HL-60 (cell line): ENCODE results near the gene ZNRD2.

Source experiments
- DNase-seq, 2 experiments: peaks; one replicate each; pipeline ENCODE4 v3.0.0-alpha.2; 2010 to 2020; ENCODE audit warnings: low read depth in 1 of 2, low spot score in 1 of 2
- H3K27ac ChIP-seq: fragments of 250-450 bp; sonication (Bioruptor Pico); replicated peaks from 2 replicates; pipeline ENCODE4 v1.5.1; 2020; ENCODE audit warnings: mild to moderate bottlenecking, moderate library complexity
- H3K27me3 ChIP-seq: fragments of 250-450 bp; sonication (Bioruptor Pico); 2 replicates; pipeline ENCODE4 v1.5.1; 2021; ENCODE audit warnings: mild to moderate bottlenecking, moderate library complexity; ENCODE audit not compliant: insufficient read depth, poor library complexity, severe bottlenecking
- H3K4me3 ChIP-seq: replicated peaks from 2 replicates; pipeline ENCODE4 v1.5.1; 2011; ENCODE audit warnings: mild to moderate bottlenecking, control low read depth, low read length; ENCODE audit not compliant: insufficient read depth
- GABPA ChIP-seq: IDR thresholded peaks from 2 replicates; pipeline ENCODE4 v1.6.1; 2012; ENCODE audit warnings: low read depth
- POLR2AphosphoS5 ChIP-seq: IDR thresholded peaks from 2 replicates; pipeline ENCODE4 v1.6.1; 2012; ENCODE audit warnings: low read depth
- SPI1 ChIP-seq: IDR thresholded peaks from 2 replicates; pipeline ENCODE4 v1.6.1; 2012; ENCODE audit warnings: low read depth, mild to moderate bottlenecking, borderline replicate concordance
- TF ChIP-seq, protein P1 (sequence below): IDR thresholded peaks from one replicate; pipeline ENCODE4 v1.5.1; 2011; ENCODE audit warnings: low read length, control low read depth, inconsistent platforms; ENCODE audit not compliant: insufficient read depth
- TF ChIP-seq, protein P2 (sequence below): IDR thresholded peaks from 2 replicates; pipeline ENCODE4 v1.6.1; 2012; ENCODE audit warnings: low read depth; ENCODE audit not compliant: insufficient replicate concordance

ZNRD2 gene

DNA sequence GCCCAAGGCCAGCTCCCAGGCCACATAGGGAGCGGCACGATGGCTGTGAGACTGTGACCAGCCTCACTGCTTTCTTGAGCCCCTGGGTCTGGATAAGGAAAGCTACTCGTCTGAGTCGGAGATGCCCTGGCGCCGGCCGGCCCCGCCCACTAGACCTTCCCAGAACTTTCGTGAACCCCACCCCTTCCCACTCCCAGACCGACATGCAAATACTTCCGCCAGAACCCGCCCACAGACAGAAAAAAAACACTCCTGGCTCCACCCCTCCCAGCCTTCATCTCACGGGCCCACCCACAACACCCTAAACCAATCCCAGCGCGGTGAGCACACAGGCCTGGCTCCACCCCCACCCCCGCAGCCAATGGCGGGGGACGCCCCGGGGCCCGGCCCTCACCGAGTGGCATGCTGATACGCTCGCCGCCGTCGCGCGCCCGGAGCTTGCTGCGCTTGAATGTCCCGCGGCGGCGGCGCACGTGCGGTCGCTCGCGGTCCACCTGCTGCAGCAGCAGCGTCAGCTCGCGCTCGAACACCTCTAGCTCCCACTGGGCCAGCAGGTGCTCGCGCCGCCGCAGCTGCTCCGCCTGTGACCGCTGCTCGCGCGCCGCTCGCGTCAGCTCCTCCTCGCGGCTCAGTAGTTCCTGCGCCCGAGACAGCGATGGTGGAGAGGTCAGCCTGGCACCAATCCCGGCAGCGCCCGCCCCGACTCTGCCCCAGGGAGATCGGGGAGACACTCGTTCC lies 36.8 kb downstream of the ZNRD2 start:
- H3K27ac ChIP-seq = no peak overlapping the region
- no peak overlapping the region for H3K4me3 ChIP-seq
- no peak for TF ChIP-seq SPI1
- TF ChIP-seq, protein P1, sequence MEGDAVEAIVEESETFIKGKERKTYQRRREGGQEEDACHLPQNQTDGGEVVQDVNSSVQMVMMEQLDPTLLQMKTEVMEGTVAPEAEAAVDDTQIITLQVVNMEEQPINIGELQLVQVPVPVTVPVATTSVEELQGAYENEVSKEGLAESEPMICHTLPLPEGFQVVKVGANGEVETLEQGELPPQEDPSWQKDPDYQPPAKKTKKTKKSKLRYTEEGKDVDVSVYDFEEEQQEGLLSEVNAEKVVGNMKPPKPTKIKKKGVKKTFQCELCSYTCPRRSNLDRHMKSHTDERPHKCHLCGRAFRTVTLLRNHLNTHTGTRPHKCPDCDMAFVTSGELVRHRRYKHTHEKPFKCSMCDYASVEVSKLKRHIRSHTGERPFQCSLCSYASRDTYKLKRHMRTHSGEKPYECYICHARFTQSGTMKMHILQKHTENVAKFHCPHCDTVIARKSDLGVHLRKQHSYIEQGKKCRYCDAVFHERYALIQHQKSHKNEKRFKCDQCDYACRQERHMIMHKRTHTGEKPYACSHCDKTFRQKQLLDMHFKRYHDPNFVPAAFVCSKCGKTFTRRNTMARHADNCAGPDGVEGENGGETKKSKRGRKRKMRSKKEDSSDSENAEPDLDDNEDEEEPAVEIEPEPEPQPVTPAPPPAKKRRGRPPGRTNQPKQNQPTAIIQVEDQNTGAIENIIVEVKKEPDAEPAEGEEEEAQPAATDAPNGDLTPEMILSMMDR = no peak
- TF ChIP-seq GABPA = no peak
- TF ChIP-seq, protein P2, sequence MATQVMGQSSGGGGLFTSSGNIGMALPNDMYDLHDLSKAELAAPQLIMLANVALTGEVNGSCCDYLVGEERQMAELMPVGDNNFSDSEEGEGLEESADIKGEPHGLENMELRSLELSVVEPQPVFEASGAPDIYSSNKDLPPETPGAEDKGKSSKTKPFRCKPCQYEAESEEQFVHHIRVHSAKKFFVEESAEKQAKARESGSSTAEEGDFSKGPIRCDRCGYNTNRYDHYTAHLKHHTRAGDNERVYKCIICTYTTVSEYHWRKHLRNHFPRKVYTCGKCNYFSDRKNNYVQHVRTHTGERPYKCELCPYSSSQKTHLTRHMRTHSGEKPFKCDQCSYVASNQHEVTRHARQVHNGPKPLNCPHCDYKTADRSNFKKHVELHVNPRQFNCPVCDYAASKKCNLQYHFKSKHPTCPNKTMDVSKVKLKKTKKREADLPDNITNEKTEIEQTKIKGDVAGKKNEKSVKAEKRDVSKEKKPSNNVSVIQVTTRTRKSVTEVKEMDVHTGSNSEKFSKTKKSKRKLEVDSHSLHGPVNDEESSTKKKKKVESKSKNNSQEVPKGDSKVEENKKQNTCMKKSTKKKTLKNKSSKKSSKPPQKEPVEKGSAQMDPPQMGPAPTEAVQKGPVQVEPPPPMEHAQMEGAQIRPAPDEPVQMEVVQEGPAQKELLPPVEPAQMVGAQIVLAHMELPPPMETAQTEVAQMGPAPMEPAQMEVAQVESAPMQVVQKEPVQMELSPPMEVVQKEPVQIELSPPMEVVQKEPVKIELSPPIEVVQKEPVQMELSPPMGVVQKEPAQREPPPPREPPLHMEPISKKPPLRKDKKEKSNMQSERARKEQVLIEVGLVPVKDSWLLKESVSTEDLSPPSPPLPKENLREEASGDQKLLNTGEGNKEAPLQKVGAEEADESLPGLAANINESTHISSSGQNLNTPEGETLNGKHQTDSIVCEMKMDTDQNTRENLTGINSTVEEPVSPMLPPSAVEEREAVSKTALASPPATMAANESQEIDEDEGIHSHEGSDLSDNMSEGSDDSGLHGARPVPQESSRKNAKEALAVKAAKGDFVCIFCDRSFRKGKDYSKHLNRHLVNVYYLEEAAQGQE = no peak
- no peak for TF ChIP-seq POLR2AphosphoS5
- no peak for DNase-seq
- H3K27me3 ChIP-seq = no peaks in the 10 kb centered on the region

DNA sequence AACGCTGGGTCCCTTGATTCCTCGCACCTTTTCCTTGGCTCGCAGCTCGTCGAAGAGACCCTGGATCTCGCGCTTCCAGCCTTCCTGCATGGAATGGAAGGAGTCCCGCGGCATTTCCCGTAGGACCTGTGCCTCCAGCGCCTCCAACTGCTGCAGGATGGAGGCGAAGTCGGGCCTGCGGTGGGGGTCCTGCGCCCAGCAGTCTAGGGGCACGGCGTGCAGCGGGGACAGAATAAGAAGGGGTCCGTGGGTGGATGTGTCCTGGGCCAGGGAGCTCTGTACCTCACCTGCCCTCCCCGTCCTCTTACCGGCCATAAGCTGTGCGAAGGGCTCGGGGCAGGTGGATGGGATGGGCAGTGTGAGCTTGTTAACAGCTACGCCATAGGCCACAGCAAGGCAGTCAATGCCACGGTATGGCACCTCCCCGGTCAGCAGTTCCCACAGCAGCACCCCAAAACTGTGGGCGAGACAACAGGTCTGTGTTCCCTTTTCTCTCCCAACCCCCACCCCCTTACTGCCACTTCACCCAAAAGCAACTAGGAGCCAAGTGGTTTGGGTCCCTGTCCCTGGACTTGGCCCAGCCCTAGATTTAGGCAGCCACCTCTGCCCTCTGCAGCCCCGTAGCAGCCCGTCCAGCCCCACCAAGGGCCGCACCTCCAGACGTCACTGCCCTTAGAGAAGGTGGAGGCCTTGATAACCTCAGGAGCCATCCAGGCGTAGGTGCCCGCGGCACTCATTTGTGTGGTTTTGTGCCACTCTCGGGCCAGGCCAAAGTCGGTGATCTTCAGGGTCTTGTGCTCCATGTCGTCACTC lies 37.5 kb downstream of the ZNRD2 start:
- Histone ChIP-seq H3K27me3 (no peaks in the 10 kb centered on the region), H3K4me3 (no peak overlapping the region), H3K27ac (no peak overlapping the region)
- no peak for TF ChIP-seq POLR2AphosphoS5
- TF ChIP-seq GABPA = no peak
- TF ChIP-seq, protein P1 = no peak
- no peak for TF ChIP-seq SPI1
- TF ChIP-seq, protein P2 = no peak
- DNase-seq = no peak

DNA sequence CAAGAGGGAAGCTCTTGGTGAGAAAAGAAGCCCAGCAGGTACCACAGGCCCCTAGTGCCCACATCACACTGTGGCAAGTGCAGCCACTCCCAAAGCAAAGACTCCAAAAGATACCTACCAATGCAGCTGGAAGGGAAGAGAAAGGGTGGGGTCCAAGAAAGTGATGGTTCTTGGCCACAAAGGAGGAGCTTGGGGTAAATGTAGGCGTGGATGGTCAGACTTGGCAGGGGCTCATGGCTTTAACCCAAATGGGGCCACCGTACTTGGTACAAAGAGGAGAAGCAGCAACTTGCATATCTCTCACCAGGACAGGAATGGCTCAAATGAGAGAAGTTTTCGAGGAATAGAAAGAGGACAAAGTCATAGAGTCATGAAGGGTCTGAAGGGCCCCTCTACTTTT lies 39.0 kb downstream of the ZNRD2 start:
- Histone ChIP-seq H3K4me3 (no peak overlapping the region), H3K27me3 (no peaks in the 10 kb centered on the region), H3K27ac (no peak overlapping the region)
- no peak for DNase-seq
- TF ChIP-seq GABPA (no peak), SPI1 (no peak), POLR2AphosphoS5 (no peak)
- TF ChIP-seq, protein P1 = no peak
